BE2C (cell line): Measurements from ENCODE around the gene NOS1AP.

Experiments
- DNase-seq: peaks from one replicate; pipeline ENCODE4 v3.0.0-alpha.2; 2020
- H3K27me3 ChIP-seq: fragments of 250-450 bp; sonication (Bioruptor Pico); 2 replicates; pipeline ENCODE4 v1.5.1; 2020; ENCODE audit warnings: mild to moderate bottlenecking
- H3K36me3 ChIP-seq: fragments of 250-450 bp; sonication (Bioruptor Pico); 2 replicates; pipeline ENCODE4 v1.5.1; 2020; ENCODE audit warnings: mild to moderate bottlenecking
- H3K4me1 ChIP-seq: fragments of 250-450 bp; sonication (Bioruptor Pico); 2 replicates; pipeline ENCODE4 v1.5.1; 2020
- H3K4me3 ChIP-seq: 2 replicates; pipeline ENCODE4 v1.5.1; 2011; ENCODE audit warnings: low read depth, low read length
- H3K9me3 ChIP-seq: fragments of 250-450 bp; sonication (Bioruptor Pico); 2 replicates; pipeline ENCODE4 v1.5.1; 2020
- CTCF ChIP-seq: IDR thresholded peaks from 2 replicates; pipeline ENCODE4 v1.5.1; 2012; ENCODE audit warnings: mild to moderate bottlenecking, low read depth, low read length

Gene NOS1AP

DNA sequence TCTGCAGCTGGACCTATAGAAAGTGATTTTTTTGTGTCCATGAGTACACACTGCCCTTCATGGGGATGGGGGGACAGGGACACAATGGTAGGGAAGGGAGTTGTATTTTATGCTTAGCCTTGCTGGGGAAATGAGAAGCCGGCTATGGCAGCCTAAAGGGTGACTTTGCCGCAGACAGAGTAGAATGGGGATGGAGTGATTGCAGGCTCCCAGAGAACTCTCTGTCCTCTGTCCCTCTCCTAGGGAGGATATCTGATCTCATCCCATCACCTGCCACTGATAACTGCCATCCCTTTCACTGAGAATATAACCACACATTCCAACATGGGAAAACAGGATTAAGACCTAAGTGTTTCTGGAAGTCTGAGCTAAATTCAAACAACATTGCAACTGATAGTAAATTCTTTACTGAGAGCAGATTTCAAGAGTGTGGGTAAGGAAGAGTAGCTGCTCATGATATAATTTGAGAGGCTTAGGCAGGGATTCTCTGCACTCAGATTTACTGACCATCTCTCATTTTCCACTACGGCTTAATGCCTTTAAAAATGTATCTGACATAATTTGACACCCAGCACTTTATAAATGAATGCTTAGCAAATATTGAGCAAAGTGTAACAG is 328.6 kb downstream of the NOS1AP start:
- no peaks in the 10 kb centered on the region; the same call in 1 of the 2 replicates for H3K27me3 ChIP-seq
- no peaks in the 10 kb centered on the region for H3K9me3 ChIP-seq
- no peaks in the 10 kb centered on the region for H3K36me3 ChIP-seq
- H3K4me1 ChIP-seq, result no peaks in the 10 kb centered on the region
- no peak for TF ChIP-seq CTCF
- no peak overlapping the region for H3K4me3 ChIP-seq
- DNase-seq, result no peak

DNA sequence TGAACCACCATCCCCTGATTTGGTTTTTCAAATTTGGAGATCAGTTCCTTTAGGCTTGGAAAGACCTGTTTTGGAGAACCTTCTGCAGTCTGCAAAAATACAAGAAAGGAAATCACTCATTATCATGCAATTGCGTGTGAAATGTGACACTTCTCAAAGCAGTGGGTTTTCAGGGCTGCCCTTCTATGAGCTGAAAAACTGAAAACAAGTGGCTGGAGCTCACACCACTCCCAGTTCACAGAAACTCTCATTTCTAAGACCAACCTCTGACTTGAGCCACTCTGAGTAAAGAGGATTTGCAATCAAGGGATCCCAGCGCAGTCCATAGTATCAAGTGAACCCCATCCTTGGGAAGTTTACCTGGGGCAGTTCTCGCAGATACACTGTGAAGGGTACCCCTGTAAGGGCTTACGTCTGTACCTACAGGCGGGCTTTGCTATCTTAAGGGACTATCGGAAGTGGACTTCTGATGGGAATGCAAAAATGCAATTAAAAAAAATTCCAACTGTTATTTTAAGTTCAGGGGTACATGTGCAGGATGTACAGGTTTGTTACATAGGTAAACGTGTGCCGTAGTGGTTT is 329.6 kb downstream of the NOS1AP start:
- H3K9me3 ChIP-seq, result peaks cover 3% of the 10 kb centered on the region; the same call in 1 of the 2 replicates
- no peaks in the 10 kb centered on the region for H3K36me3 ChIP-seq
- DNase-seq, result no peak
- H3K4me3 ChIP-seq, result no peak overlapping the region
- no peaks in the 10 kb centered on the region for H3K4me1 ChIP-seq
- TF ChIP-seq CTCF, result no peak
- no peaks in the 10 kb centered on the region; the same call in 1 of the 2 replicates for H3K27me3 ChIP-seq

DNA sequence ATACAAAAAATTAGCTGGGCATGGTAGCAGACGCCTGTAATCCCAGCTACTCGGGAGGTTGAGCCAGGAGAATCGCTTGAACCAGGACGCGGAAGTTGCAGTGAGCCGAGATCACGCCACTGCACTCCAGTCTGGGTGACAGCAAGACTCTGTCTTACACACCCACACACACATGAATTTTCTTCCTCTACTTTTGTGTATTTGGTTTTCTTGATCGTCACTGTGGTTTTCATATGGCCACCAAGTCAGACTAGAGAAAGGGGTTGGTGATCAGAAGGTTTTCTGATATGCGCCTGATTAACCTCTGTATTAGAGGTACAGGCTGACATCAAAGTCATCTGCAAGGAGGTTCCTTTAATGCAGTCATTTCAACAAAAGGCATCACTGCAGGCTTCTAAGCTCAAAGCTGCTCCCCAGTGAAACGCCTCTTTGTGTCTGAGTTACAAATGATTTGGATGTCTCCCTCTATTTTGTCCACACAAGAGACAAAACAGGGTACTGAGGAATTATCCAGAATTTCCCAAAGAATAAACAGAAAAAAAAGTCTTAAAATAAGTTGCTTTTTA is 331.4 kb downstream of the NOS1AP start:
- no peaks in the 10 kb centered on the region for H3K4me1 ChIP-seq
- no peak for DNase-seq
- TF ChIP-seq CTCF, result no peak
- peaks cover 3% of the 10 kb centered on the region; the same call in 1 of the 2 replicates for H3K9me3 ChIP-seq
- H3K4me3 ChIP-seq, result no peak overlapping the region
- no peaks in the 10 kb centered on the region for H3K36me3 ChIP-seq
- H3K27me3 ChIP-seq, result no peaks in the 10 kb centered on the region; the same call in 1 of the 2 replicates

DNA sequence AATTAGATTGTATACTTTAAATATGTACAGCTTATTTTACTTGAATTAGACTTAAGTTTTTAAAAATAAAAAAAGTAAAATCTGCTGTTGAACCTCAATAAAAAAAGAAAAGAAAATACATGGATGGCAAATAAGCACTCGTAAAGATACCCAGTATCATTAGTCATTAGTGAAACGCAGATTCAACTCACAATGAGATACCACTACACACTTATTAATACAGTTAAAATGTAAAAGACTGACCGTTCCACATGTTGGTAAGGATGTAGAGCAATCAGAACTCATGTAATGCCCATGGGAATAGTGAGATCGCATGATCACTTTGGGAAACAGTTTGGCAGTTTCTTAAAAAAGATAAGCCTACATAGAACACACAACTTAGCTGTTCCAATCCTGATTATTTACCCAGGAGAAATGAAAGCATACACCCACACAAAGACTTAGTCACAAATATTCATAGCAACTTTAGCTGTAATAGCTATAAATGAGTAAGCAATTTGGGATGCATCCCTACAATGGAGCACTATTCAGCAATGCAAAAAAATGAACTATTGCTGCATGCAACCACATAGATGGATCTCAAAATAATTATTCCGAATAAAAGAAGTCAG is 335.2 kb downstream of the NOS1AP start:
- Histone ChIP-seq H3K9me3 (peaks cover 3% of the 10 kb centered on the region; the same call in 1 of the 2 replicates), H3K27me3 (no peaks in the 10 kb centered on the region), H3K4me1 (no peaks in the 10 kb centered on the region), H3K4me3 (no peak overlapping the region), H3K36me3 (no peaks in the 10 kb centered on the region)
- no peak for DNase-seq
- no peak for TF ChIP-seq CTCF

GRCh38 chr1:162405800-162406199 is 336.3 kb downstream of the NOS1AP start:
- Histone ChIP-seq H3K36me3 (no peaks in the 10 kb centered on the region), H3K4me3 (no peak overlapping the region), H3K9me3 (peaks cover 3% of the 10 kb centered on the region; the same call in 1 of the 2 replicates), H3K27me3 (no peaks in the 10 kb centered on the region), H3K4me1 (no peaks in the 10 kb centered on the region)
- no peak for DNase-seq
- no peak for TF ChIP-seq CTCF
